HEK293 (cell line): ENCODE data around the gene MADD.

Experiments
- HOXD13 ChIP-seq: sonication (generic); formaldehyde crosslinking; IDR thresholded peaks from 2 replicates; pipeline ENCODE4 v1.8.0; 2022; ENCODE audit warnings: missing genetic modification reagents, borderline replicate concordance
- KLF10 ChIP-seq: fragments of 450-650 bp; IDR thresholded peaks from 2 replicates; pipeline ENCODE4 v1.5.1; 2018; ENCODE audit warnings: missing biosample characterization, mild to moderate bottlenecking, missing genetic modification characterization
- PRDM1 ChIP-seq: fragments of 450-650 bp; formaldehyde crosslinking; IDR thresholded peaks from 2 replicates; pipeline ENCODE4; 2016; ENCODE audit warnings: missing biosample characterization, missing genetic modification characterization
- SP2 ChIP-seq: fragments of 450-650 bp; formaldehyde crosslinking; IDR thresholded peaks from 2 replicates; pipeline ENCODE4 v1.5.1; 2016; ENCODE audit warnings: missing biosample characterization, missing genetic modification characterization
- ZFHX2 ChIP-seq: fragments of 450-650 bp; formaldehyde crosslinking; conservative IDR thresholded peaks from 2 replicates; pipeline ENCODE4 v1.5.1; 2016; ENCODE audit warnings: missing biosample characterization, missing genetic modification characterization
- ZFP69B ChIP-seq: fragments of 450-650 bp; formaldehyde crosslinking; IDR thresholded peaks from 2 replicates; pipeline ENCODE4 v1.5.1; 2016; ENCODE audit warnings: missing biosample characterization, missing genetic modification characterization
- ZNF121 ChIP-seq: fragments of 450-650 bp; formaldehyde crosslinking; IDR thresholded peaks from 2 replicates; pipeline ENCODE4 v1.5.1; 2016; ENCODE audit warnings: missing biosample characterization, missing genetic modification characterization
- ZNF155 ChIP-seq: fragments of 450-650 bp; formaldehyde crosslinking; IDR thresholded peaks from 2 replicates; pipeline ENCODE4 v1.5.1; 2016; ENCODE audit warnings: missing biosample characterization, missing genetic modification characterization
- ZNF2 ChIP-seq: fragments of 450-650 bp; formaldehyde crosslinking; IDR thresholded peaks from 2 replicates; pipeline ENCODE4 v1.5.1; 2016; ENCODE audit warnings: missing biosample characterization, missing genetic modification characterization
- ZNF211 ChIP-seq: fragments of 450-650 bp; formaldehyde crosslinking; IDR thresholded peaks from 2 replicates; pipeline ENCODE4 v1.5.1; 2016; ENCODE audit warnings: low read depth, missing biosample characterization, missing genetic modification characterization
- ZNF223 ChIP-seq: fragments of 450-650 bp; formaldehyde crosslinking; IDR thresholded peaks from 2 replicates; pipeline ENCODE4 v1.5.1; 2016; ENCODE audit warnings: missing biosample characterization, missing genetic modification characterization
- ZNF239 ChIP-seq: fragments of 450-650 bp; formaldehyde crosslinking; IDR thresholded peaks from 2 replicates; pipeline ENCODE4 v1.5.1; 2016; ENCODE audit warnings: missing biosample characterization, missing genetic modification characterization
- ZNF311 ChIP-seq: fragments of 450-650 bp; formaldehyde crosslinking; IDR thresholded peaks from 2 replicates; pipeline ENCODE4 v1.5.1; 2017; ENCODE audit warnings: missing biosample characterization, missing genetic modification characterization, borderline replicate concordance
- ZNF341 ChIP-seq: fragments of 450-650 bp; formaldehyde crosslinking; IDR thresholded peaks from 2 replicates; pipeline ENCODE4; 2016; ENCODE audit warnings: low read depth, missing biosample characterization, missing genetic modification characterization
- ZNF366 ChIP-seq: fragments of 450-650 bp; formaldehyde crosslinking; conservative IDR thresholded peaks from 2 replicates; pipeline ENCODE4 v1.5.1; 2016; ENCODE audit warnings: missing biosample characterization, missing genetic modification characterization
- ZNF558 ChIP-seq: fragments of 450-650 bp; formaldehyde crosslinking; IDR thresholded peaks from 2 replicates; pipeline ENCODE4 v1.5.1; 2016; ENCODE audit warnings: missing biosample characterization, missing genetic modification characterization
- ZNF560 ChIP-seq: fragments of 450-650 bp; formaldehyde crosslinking; IDR thresholded peaks from 2 replicates; pipeline ENCODE4 v1.5.1; 2017; ENCODE audit warnings: missing biosample characterization, missing genetic modification characterization, borderline replicate concordance
- ZNF585B ChIP-seq: fragments of 450-650 bp; formaldehyde crosslinking; IDR thresholded peaks from 2 replicates; pipeline ENCODE4 v1.5.1; 2016; ENCODE audit warnings: missing biosample characterization, missing genetic modification characterization
- ZNF600 ChIP-seq: fragments of 450-650 bp; formaldehyde crosslinking; IDR thresholded peaks from 2 replicates; pipeline ENCODE4 v1.5.1; 2016; ENCODE audit warnings: missing biosample characterization, missing genetic modification characterization
- ZNF623 ChIP-seq: fragments of 450-650 bp; formaldehyde crosslinking; IDR thresholded peaks from 2 replicates; pipeline ENCODE4 v1.5.1; 2016; ENCODE audit warnings: missing biosample characterization, missing genetic modification characterization
- ZNF707 ChIP-seq: fragments of 450-650 bp; formaldehyde crosslinking; IDR thresholded peaks from 2 replicates; pipeline ENCODE4 v1.5.1; 2016; ENCODE audit warnings: missing biosample characterization, missing genetic modification characterization
- ZNF777 ChIP-seq: fragments of 450-650 bp; formaldehyde crosslinking; IDR thresholded peaks from 2 replicates; pipeline ENCODE4 v1.5.1; 2017; ENCODE audit warnings: missing biosample characterization, missing genetic modification characterization, borderline replicate concordance
- TF ChIP-seq, protein P1 (sequence below): fragments of 450-650 bp; formaldehyde crosslinking; IDR thresholded peaks from 2 replicates; pipeline ENCODE4 v1.5.1; 2017; ENCODE audit warnings: missing biosample characterization, missing genetic modification characterization
- TF ChIP-seq, protein P2 (sequence below): fragments of 450-650 bp; formaldehyde crosslinking; IDR thresholded peaks from 2 replicates; pipeline ENCODE4 v1.5.1; 2016; ENCODE audit warnings: missing biosample characterization, missing genetic modification characterization
- TF ChIP-seq, protein P3 (sequence below): fragments of 450-650 bp; formaldehyde crosslinking; IDR thresholded peaks from 2 replicates; pipeline ENCODE4 v1.5.1; 2016; ENCODE audit warnings: missing biosample characterization, missing genetic modification characterization
- TF ChIP-seq, protein P4 (sequence below): fragments of 450-650 bp; formaldehyde crosslinking; IDR thresholded peaks from 2 replicates; pipeline ENCODE4 v1.5.0; 2017; ENCODE audit warnings: missing biosample characterization, missing genetic modification characterization, borderline replicate concordance
- TF ChIP-seq, protein P5 (sequence below): fragments of 450-650 bp; formaldehyde crosslinking; IDR thresholded peaks from 2 replicates; pipeline ENCODE4 v1.5.1; 2016; ENCODE audit warnings: missing biosample characterization, missing genetic modification characterization, low read depth
- TF ChIP-seq, protein P6 (sequence below): fragments of 450-650 bp; formaldehyde crosslinking; IDR thresholded peaks from 2 replicates; pipeline ENCODE4 v1.5.1; 2016; ENCODE audit warnings: missing biosample characterization, missing genetic modification characterization

Gene MADD

DNA sequence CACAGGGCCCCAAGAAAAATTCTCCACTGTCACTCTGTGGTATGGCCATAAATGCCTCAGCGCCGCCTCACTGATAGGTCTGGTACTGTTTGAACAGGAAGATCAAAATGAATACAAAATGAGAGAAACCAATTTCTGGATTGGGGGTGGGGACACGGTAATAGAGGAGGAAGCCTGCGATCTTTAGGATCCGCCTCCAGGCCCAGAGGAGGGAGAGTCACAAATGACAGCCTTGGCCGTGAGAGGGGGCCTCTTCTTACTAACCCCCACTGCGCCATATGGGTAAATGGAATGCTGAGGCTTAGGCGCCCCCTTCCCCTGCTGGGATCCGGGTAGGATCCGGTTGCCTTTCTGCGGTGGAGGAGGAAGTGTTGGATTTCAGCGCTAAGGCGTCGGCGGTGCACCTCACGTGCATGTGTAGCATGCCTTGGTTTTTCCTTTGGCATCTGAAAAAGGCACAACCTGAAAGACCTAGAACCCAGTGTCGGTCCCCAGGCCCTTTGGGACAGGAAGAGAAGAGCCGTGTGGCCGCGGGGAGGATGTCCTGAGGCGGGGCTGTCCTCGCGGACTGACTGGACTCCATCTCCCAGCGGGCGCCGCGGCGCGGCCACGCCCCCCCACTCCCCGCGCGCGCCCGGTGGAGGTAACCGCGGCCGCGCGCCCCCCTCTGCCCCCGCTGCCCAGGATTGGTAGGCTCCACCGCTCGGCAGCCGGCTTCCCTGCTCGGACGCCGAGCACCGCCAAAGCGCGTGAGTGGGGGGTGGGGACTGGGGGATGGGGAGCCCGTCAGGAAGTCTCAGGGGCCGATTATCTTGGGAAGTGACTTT lies 718 bp upstream of the MADD start (continued):
- TF ChIP-seq KLF10 (tag by site-specific recombination) = peak; percentile 26; the same call in 1 of the 2 replicates
- no peak for TF ChIP-seq ZNF211 (tag by site-specific recombination)
- TF ChIP-seq ZNF223 (tag by site-specific recombination) = no peak
- TF ChIP-seq, protein P1, sequence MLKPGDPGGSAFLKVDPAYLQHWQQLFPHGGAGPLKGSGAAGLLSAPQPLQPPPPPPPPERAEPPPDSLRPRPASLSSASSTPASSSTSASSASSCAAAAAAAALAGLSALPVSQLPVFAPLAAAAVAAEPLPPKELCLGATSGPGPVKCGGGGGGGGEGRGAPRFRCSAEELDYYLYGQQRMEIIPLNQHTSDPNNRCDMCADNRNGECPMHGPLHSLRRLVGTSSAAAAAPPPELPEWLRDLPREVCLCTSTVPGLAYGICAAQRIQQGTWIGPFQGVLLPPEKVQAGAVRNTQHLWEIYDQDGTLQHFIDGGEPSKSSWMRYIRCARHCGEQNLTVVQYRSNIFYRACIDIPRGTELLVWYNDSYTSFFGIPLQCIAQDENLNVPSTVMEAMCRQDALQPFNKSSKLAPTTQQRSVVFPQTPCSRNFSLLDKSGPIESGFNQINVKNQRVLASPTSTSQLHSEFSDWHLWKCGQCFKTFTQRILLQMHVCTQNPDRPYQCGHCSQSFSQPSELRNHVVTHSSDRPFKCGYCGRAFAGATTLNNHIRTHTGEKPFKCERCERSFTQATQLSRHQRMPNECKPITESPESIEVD = peak; percentile 51; the same call in 1 of the 2 replicates
- TF ChIP-seq ZNF121 = no peak
- no peak for TF ChIP-seq ZNF155 (tag by site-specific recombination)
- TF ChIP-seq ZNF600 (tag by site-specific recombination) = no peak
- TF ChIP-seq PRDM1 (tag by site-specific recombination) = no peak; the same call in 1 of the 2 replicates
- 0 out of 2 replicates have a peak, but pooled peaks have one; percentile 24 for TF ChIP-seq ZNF366 (tag by site-specific recombination)
- peak; percentile 92 for TF ChIP-seq ZNF341 (tag by site-specific recombination)
- no peak for TF ChIP-seq ZNF311
- TF ChIP-seq HOXD13 (CRISPR knock-in tag) = no peak
- TF ChIP-seq ZFHX2 (tag by site-specific recombination) = peak; percentile 62
- TF ChIP-seq, protein P2, sequence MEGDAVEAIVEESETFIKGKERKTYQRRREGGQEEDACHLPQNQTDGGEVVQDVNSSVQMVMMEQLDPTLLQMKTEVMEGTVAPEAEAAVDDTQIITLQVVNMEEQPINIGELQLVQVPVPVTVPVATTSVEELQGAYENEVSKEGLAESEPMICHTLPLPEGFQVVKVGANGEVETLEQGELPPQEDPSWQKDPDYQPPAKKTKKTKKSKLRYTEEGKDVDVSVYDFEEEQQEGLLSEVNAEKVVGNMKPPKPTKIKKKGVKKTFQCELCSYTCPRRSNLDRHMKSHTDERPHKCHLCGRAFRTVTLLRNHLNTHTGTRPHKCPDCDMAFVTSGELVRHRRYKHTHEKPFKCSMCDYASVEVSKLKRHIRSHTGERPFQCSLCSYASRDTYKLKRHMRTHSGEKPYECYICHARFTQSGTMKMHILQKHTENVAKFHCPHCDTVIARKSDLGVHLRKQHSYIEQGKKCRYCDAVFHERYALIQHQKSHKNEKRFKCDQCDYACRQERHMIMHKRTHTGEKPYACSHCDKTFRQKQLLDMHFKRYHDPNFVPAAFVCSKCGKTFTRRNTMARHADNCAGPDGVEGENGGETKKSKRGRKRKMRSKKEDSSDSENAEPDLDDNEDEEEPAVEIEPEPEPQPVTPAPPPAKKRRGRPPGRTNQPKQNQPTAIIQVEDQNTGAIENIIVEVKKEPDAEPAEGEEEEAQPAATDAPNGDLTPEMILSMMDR (tag by site-specific recombination) = peak; percentile 37; the same call in 1 of the 2 replicates
- peak; percentile 64 for TF ChIP-seq SP2 (tag by site-specific recombination)
- TF ChIP-seq, protein P3, sequence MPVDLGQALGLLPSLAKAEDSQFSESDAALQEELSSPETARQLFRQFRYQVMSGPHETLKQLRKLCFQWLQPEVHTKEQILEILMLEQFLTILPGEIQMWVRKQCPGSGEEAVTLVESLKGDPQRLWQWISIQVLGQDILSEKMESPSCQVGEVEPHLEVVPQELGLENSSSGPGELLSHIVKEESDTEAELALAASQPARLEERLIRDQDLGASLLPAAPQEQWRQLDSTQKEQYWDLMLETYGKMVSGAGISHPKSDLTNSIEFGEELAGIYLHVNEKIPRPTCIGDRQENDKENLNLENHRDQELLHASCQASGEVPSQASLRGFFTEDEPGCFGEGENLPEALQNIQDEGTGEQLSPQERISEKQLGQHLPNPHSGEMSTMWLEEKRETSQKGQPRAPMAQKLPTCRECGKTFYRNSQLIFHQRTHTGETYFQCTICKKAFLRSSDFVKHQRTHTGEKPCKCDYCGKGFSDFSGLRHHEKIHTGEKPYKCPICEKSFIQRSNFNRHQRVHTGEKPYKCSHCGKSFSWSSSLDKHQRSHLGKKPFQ (tag by site-specific recombination) = no peak
- no peak for TF ChIP-seq ZNF585B (tag by site-specific recombination)
- TF ChIP-seq, protein P4, sequence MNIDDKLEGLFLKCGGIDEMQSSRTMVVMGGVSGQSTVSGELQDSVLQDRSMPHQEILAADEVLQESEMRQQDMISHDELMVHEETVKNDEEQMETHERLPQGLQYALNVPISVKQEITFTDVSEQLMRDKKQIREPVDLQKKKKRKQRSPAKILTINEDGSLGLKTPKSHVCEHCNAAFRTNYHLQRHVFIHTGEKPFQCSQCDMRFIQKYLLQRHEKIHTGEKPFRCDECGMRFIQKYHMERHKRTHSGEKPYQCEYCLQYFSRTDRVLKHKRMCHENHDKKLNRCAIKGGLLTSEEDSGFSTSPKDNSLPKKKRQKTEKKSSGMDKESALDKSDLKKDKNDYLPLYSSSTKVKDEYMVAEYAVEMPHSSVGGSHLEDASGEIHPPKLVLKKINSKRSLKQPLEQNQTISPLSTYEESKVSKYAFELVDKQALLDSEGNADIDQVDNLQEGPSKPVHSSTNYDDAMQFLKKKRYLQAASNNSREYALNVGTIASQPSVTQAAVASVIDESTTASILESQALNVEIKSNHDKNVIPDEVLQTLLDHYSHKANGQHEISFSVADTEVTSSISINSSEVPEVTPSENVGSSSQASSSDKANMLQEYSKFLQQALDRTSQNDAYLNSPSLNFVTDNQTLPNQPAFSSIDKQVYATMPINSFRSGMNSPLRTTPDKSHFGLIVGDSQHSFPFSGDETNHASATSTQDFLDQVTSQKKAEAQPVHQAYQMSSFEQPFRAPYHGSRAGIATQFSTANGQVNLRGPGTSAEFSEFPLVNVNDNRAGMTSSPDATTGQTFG (tag by site-specific recombination) = no peak
- TF ChIP-seq ZNF777 (tag by site-specific recombination) = no peak
- TF ChIP-seq ZNF707 (tag by site-specific recombination) = no peak
- TF ChIP-seq ZFP69B = no peak; the same call in 1 of the 2 replicates
- no peak for TF ChIP-seq ZNF623
- TF ChIP-seq ZNF560 (tag by site-specific recombination) = no peak
- TF ChIP-seq ZNF558 = no peak
- TF ChIP-seq ZNF2 (tag by site-specific recombination) = no peak
- TF ChIP-seq, protein P5, sequence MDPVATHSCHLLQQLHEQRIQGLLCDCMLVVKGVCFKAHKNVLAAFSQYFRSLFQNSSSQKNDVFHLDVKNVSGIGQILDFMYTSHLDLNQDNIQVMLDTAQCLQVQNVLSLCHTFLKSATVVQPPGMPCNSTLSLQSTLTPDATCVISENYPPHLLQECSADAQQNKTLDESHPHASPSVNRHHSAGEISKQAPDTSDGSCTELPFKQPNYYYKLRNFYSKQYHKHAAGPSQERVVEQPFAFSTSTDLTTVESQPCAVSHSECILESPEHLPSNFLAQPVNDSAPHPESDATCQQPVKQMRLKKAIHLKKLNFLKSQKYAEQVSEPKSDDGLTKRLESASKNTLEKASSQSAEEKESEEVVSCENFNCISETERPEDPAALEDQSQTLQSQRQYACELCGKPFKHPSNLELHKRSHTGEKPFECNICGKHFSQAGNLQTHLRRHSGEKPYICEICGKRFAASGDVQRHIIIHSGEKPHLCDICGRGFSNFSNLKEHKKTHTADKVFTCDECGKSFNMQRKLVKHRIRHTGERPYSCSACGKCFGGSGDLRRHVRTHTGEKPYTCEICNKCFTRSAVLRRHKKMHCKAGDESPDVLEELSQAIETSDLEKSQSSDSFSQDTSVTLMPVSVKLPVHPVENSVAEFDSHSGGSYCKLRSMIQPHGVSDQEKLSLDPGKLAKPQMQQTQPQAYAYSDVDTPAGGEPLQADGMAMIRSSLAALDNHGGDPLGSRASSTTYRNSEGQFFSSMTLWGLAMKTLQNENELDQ (tag by site-specific recombination) = no peak
- TF ChIP-seq, protein P6, sequence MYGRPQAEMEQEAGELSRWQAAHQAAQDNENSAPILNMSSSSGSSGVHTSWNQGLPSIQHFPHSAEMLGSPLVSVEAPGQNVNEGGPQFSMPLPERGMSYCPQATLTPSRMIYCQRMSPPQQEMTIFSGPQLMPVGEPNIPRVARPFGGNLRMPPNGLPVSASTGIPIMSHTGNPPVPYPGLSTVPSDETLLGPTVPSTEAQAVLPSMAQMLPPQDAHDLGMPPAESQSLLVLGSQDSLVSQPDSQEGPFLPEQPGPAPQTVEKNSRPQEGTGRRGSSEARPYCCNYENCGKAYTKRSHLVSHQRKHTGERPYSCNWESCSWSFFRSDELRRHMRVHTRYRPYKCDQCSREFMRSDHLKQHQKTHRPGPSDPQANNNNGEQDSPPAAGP (tag by site-specific recombination) = peak; percentile 33; the same call in 1 of the 2 replicates
- no peak for TF ChIP-seq ZNF239 (tag by site-specific recombination)
